Gastroesophageal sphincter (tissue), 4 donors: Measurements from ENCODE around the gene SEC22A. TPM values are rescaled to one million over a fixed set of nuclear protein-coding genes. Genes with fewer than 3 reads are reported as not detected.
"Not testable (repeated sequence)": the region's sequence is repeated elsewhere in the genome, so short reads cannot be mapped to it uniquely, and the experiment has no call there.

ENCODE experiments used
- ATAC-seq: fragments of 150-250 bp; one replicate; pipeline ENCODE4 v1.9.1; 2016; ENCODE audit warnings: mild to moderate bottlenecking, moderate library complexity
- H3K27ac ChIP-seq, 4 donors: fragments of 200-600 bp; sonication (generic) in 3 of 4; 1 replicate in 3 of 4; 2 replicates in 1 of 4; pipeline ENCODE4 v1.5.1; 2016 to 2019
- H3K27me3 ChIP-seq: fragments of 200-600 bp; sonication (generic); one replicate; pipeline ENCODE4 v1.5.1; 2019
- H3K36me3 ChIP-seq, 2 donors: fragments of 200-600 bp; sonication (generic); one replicate each; pipeline ENCODE4 v1.5.1; 2019; ENCODE audit warnings: control low read depth in 1 of 2
- H3K4me1 ChIP-seq, 3 donors: fragments of 200-600 bp; sonication (generic); 1 replicate in 2 of 3; 2 replicates in 1 of 3; pipeline ENCODE4 v1.5.1; 2016 to 2019; ENCODE audit warnings: control low read depth in 2 of 3
- H3K4me3 ChIP-seq, 2 donors: fragments of 200-600 bp; sonication (generic); one replicate each; pipeline ENCODE4 v1.5.1; 2019; ENCODE audit warnings: mild to moderate bottlenecking in 1 of 2, moderate library complexity in 1 of 2
- H3K9me3 ChIP-seq, 3 donors: fragments of 200-600 bp; sonication (generic); one replicate each; pipeline ENCODE4 v1.5.1; 2017 to 2019; ENCODE audit warnings: control low read depth in 2 of 3
- CTCF ChIP-seq, 4 experiments: fragments of 200-600 bp in 2 of 4; fragments of 450-650 bp in 2 of 4; sonication (generic) in 1 of 4; IDR thresholded peaks; one replicate each; pipeline ENCODE4 v1.5.1; 2017 to 2019; ENCODE audit warnings: antibody characterized with exemption in 4 of 4, mild to moderate bottlenecking in 2 of 4, moderate library complexity in 2 of 4
- EP300 ChIP-seq: sonication (generic); formaldehyde crosslinking; IDR thresholded peaks from one replicate; pipeline ENCODE4 v1.6.1; 2017; ENCODE audit warnings: antibody characterized with exemption, mild to moderate bottlenecking
- POLR2A ChIP-seq, 2 donors: fragments of 450-650 bp; IDR thresholded peaks; one replicate each; pipeline ENCODE4 v1.6.1; 2017; ENCODE audit warnings: antibody characterized with exemption in 2 of 2, mild to moderate bottlenecking in 2 of 2, moderate library complexity in 1 of 2
- POLR2AphosphoS5 ChIP-seq: sonication (generic); formaldehyde crosslinking; IDR thresholded peaks from one replicate; pipeline ENCODE4 v1.6.1; 2017; ENCODE audit warnings: antibody characterized with exemption
- WGBS, 2 donors: methylation state at CpG; one replicate each; pipeline ENCODE4 v1.1.5; 2018; ENCODE audit warnings: low coverage in 1 of 2; 5-methylcytosine and 5-hydroxymethylcytosine counted together
- total RNA-seq, 4 donors: library from RNA; depleted of rRNA; stranded (reverse); fragments of >200 nt; gene quantifications; one replicate each; pipeline ENCODE4 v1.1.0, GENCODE V29; 2016

Gene SEC22A
- total RNA-seq, 4 donors from 2014 or later: 17.3 to 32.2 (median 23.9) TPM

DNA sequence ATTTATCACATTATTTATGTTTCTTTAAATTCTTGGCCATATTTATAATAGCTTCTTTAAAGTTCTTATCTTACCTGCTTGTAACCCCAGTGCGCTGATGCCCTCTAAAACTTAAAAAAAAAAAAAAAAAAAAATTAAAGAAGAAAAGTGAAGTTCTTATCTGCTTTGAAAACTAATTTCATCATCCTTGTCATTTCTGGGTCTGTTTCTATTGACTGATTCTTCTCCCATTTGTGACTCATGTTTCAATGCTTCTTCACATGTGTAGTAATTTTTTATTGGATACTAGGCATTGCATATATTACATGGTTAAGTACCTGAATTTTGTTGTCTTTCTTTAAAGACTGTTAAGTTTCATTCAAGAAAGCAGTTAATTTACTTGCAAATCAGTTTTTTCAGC lies 3.4 kb upstream of the SEC22A start:
- Histone ChIP-seq H3K4me1 (peaks cover 3 to 20% (median 8%) of the 10 kb centered on the region in 3 donors), H3K4me3 (no peak overlapping the region), H3K9me3 (no peaks in the 10 kb centered on the region), H3K27me3 (no peaks in the 10 kb centered on the region), H3K27ac (no peak overlapping the region), H3K36me3 (no peaks in the 10 kb centered on the region)
- TF ChIP-seq POLR2AphosphoS5: no peak
- WGBS, 2 donors: 91 to 100% methylated on average over 1 of the region's 1 CpG
- no peak for ATAC-seq

DNA sequence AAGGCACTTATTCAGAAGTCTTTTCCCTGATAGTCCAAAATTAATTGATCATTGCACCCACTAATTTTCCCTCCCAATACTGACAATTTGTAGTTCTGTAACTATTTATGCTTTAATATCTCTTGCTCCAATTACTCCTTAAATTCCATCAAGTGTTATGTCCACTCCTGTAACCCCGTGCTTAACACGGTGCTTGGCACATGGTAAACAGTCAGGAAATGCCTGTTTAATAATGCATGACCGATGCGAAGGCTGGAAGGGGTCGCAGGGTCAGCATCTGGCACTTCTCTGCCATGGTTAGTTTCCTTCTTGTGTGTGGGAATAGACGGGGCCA lies 553 bp upstream of the SEC22A start:
- Histone ChIP-seq H3K27me3 (no peaks in the 10 kb centered on the region), H3K4me3 (peak overlapping the region; percentile 70 to 82), H3K9me3 (no peaks in the 10 kb centered on the region), H3K27ac (peak overlapping the region; percentile 35 to 95 (median 86)), H3K4me1 (peaks cover 3 to 21% (median 8%) of the 10 kb centered on the region in 3 donors), H3K36me3 (no peaks in the 10 kb centered on the region)
- 3% methylated on average over 6 of the region's 6 CpGs; no CpG with 5 or more reads in 1 of the 2 donors for WGBS, 2 donors
- no peak for ATAC-seq
- TF ChIP-seq CTCF (IDR thresholded peaks at IDR 0.05) (no peak), POLR2A (IDR thresholded peaks at IDR 0.05) (no peak), POLR2AphosphoS5 (no peak), EP300 (no peak)

GRCh38 chr3:123202451-123202850 lies 708 bp downstream of the SEC22A start:
- no peaks in the 10 kb centered on the region for H3K36me3 ChIP-seq
- H3K27me3 ChIP-seq: no peaks in the 10 kb centered on the region
- no peak for ATAC-seq
- H3K4me3 ChIP-seq: peak overlapping the region; percentile 70 to 82
- H3K4me1 ChIP-seq: peaks cover 3 to 21% (median 8%) of the 10 kb centered on the region in 3 donors
- 0% methylated on average over 2 of the region's 7 CpGs; no CpG with 5 or more reads in 1 of the 2 donors for WGBS, 2 donors
- no peaks in the 10 kb centered on the region for H3K9me3 ChIP-seq
- H3K27ac ChIP-seq: peak overlapping the region; percentile 66 to 95 (median 86)
- TF ChIP-seq POLR2AphosphoS5: no peak
- no peak for TF ChIP-seq CTCF (IDR thresholded peaks at IDR 0.05)
- no peak for TF ChIP-seq EP300
- no peak for TF ChIP-seq POLR2A (IDR thresholded peaks at IDR 0.05)

GRCh38 chr3:123218990-123219389 lies 17.2 kb downstream of the SEC22A start:
- Histone ChIP-seq H3K36me3 (peaks cover 0 to 12% of the 10 kb centered on the region in 2 donors), H3K27me3 (no peaks in the 10 kb centered on the region), H3K9me3 (no peaks in the 10 kb centered on the region), H3K27ac (no peak overlapping the region), H3K4me3 (no peak overlapping the region), H3K4me1 (no peaks in the 10 kb centered on the region)
- WGBS, 2 donors: 82 to 88% methylated on average over 1 of the region's 1 CpG
- ATAC-seq: no peak
- no peak for TF ChIP-seq POLR2AphosphoS5

DNA sequence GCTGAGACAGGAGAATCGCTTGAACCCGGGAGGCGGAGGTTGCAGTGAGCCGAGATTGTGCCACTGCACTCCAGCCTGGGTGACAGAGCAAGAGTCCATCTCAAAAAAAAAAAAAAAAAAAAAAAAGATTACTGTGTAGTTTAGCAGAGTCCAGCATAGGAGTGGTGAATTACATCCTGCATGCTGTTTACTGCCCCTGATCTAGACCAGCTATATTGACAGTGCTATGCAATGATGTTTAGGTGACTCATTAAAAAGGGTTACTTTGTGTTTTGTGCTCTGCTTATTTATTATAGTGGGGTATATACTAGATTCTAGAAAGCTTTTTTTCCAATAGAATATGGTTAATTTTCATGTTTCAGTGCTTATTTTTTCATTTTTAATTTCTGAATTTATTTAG lies 19.6 kb downstream of the SEC22A start:
- not testable (repeated sequence) for H3K27ac ChIP-seq, H3K4me3 ChIP-seq, H3K9me3 ChIP-seq, H3K27me3 ChIP-seq, ATAC-seq, H3K4me1 ChIP-seq
- WGBS, 2 donors: 100% methylated on average over 4 of the region's 4 CpGs; no CpG with 5 or more reads in 1 of the 2 donors
- H3K36me3 ChIP-seq: peaks cover 0 to 16% of the 10 kb centered on the region in 2 donors

DNA sequence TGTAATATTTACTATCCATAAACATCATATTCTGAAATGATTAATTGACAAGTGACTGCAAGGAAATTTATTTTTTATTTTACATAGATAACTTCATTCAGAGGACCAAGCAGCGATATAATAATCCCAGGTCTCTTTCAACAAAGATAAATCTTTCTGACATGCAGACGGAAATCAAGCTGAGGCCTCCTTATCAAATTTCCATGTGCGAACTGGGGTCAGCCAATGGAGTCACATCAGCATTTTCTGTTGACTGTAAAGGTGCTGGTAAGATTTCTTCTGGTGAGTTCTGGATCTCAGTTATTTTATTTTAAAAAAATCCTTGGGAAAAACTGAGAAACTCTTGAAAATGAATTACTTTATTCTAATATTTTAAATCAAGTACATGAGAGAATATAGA lies 23.3 kb downstream of the SEC22A start:
- H3K4me3 ChIP-seq: no peak overlapping the region
- ATAC-seq: no peak
- no peaks in the 10 kb centered on the region for H3K27me3 ChIP-seq
- H3K9me3 ChIP-seq: peaks cover 0 to 14% (median 0%) of the 10 kb centered on the region in 3 donors
- WGBS, 2 donors: 92 to 97% methylated on average over 3 of the region's 3 CpGs
- H3K36me3 ChIP-seq: peaks cover 0 to 27% of the 10 kb centered on the region in 2 donors
- H3K27ac ChIP-seq: no peak overlapping the region
- TF ChIP-seq POLR2AphosphoS5: no peak
- no peak for TF ChIP-seq POLR2A (IDR thresholded peaks at IDR 0.05)
- no peak for TF ChIP-seq CTCF (IDR thresholded peaks at IDR 0.05)
- no peak for TF ChIP-seq EP300
- no peaks in the 10 kb centered on the region for H3K4me1 ChIP-seq
